ENCODE measurements around the gene DMD.

DNA sequence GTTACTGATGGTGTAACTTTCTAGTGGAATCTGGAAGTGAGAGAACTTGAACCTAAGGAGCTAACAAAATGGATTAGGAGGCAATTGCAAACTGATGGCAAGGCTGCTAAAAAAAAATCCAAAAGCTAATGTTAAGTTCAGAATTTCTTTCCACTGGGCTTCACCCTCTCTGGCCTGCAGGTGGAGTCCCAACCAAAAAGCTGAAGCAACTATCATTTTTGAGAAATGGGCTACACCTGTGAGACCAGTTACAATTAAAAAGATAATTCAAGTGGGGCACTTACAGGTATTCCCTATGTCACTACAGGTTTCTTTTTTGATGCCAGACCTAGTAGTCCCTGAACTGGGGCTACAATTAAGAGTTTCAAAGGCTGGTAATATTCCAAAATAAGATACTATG lies 1997.4 kb downstream of the DMD start:
- TF ChIP-seq CTCF (IDR thresholded peaks at IDR 0.05; ENCODE audit: low read length) = peak; percentile 47
- no peak for TF ChIP-seq EZH2 (optimal IDR thresholded peaks at IDR 0.05; ENCODE audit: low read depth, low read length)

Data from MM.1S (cell line).